ENCODE measurements around the gene PLCH1. TPM values are rescaled to one million over a fixed set of nuclear protein-coding genes. Genes with fewer than 3 reads are reported as not detected.

Gene PLCH1
- total and polyA plus RNA-seq, 2 experiments from 2014 or later = 2.6 to 5.8 TPM

- TF ChIP-seq EZH2phosphoT487 (IDR thresholded peaks at IDR 0.05; ENCODE audit: low read depth, severe bottlenecking, unreplicated experiment) (no peak), EZH2 (IDR thresholded peaks at IDR 0.05; ENCODE audit: borderline replicate concordance) (no peak), CTCF (IDR thresholded peaks at IDR 0.05; ENCODE audit: poor library complexity) (no peak)
- Histone ChIP-seq H3K4me3 (no peak overlapping the region), H3K79me2 (no peaks in the 10 kb centered on the region), H3K4me2 (no peak overlapping the region), H3K27ac (no peak overlapping the region), H3K27me3 (no peaks in the 10 kb centered on the region), H4K20me1 (ENCODE audit: insufficient read depth, poor library complexity, severe bottlenecking) (no peaks in the 10 kb centered on the region), H3K4me1 (ENCODE audit: insufficient read depth) (no peaks in the 10 kb centered on the region), H3K9me2 (replicated peaks; ENCODE audit: insufficient read depth) (no peaks in the 10 kb centered on the region), H3K36me3 (replicated peaks; ENCODE audit: insufficient read depth, low read depth) (no peaks in the 10 kb centered on the region), H2AFZ (no peak overlapping the region), H3K9me3 (ENCODE audit: low read depth) (no peaks in the 10 kb centered on the region)
- no peak for DNase-seq (ENCODE audit: low spot score)
- WGBS (ENCODE audit: low lambda C conversion rate, missing lambda C conversion rate) = 73% methylated on average over 1 of the region's 1 CpG
These were observed 21.3 kb upstream of the PLCH1 start for GRCh38 chr3:155766206-155766605.

GRCh38 chr3:155763870-155764463 lies 19.1 kb upstream of the PLCH1 start:
- no peak for DNase-seq (ENCODE audit: low spot score)
- H3K4me2 ChIP-seq = no peak overlapping the region
- no peak overlapping the region for H2AFZ ChIP-seq
- 95% methylated on average over 3 of the region's 3 CpGs for WGBS (ENCODE audit: low lambda C conversion rate, missing lambda C conversion rate)
- no peaks in the 10 kb centered on the region for H3K79me2 ChIP-seq
- TF ChIP-seq EZH2phosphoT487 (IDR thresholded peaks at IDR 0.05; ENCODE audit: low read depth, severe bottlenecking, unreplicated experiment) (no peak), EZH2 (IDR thresholded peaks at IDR 0.05; ENCODE audit: borderline replicate concordance) (no peak), CTCF (IDR thresholded peaks at IDR 0.05; ENCODE audit: poor library complexity) (no peak)
- H3K4me1 ChIP-seq (ENCODE audit: insufficient read depth) = no peaks in the 10 kb centered on the region
- no peaks in the 10 kb centered on the region for H4K20me1 ChIP-seq (ENCODE audit: insufficient read depth, poor library complexity, severe bottlenecking)
- H3K9me3 ChIP-seq (ENCODE audit: low read depth) = no peaks in the 10 kb centered on the region
- no peaks in the 10 kb centered on the region for H3K36me3 ChIP-seq (replicated peaks; ENCODE audit: insufficient read depth, low read depth)
- no peaks in the 10 kb centered on the region for H3K27me3 ChIP-seq
- H3K4me3 ChIP-seq = no peak overlapping the region
- no peak overlapping the region for H3K27ac ChIP-seq
- no peaks in the 10 kb centered on the region for H3K9me2 ChIP-seq (replicated peaks; ENCODE audit: insufficient read depth)

GRCh38 chr3:155760653-155761052 lies 15.8 kb upstream of the PLCH1 start:
- Histone ChIP-seq H3K36me3 (replicated peaks; ENCODE audit: insufficient read depth, low read depth) (no peaks in the 10 kb centered on the region), H3K4me3 (no peak overlapping the region), H3K4me1 (ENCODE audit: insufficient read depth) (no peaks in the 10 kb centered on the region), H3K9me2 (replicated peaks; ENCODE audit: insufficient read depth) (no peaks in the 10 kb centered on the region), H3K9me3 (ENCODE audit: low read depth) (no peaks in the 10 kb centered on the region), H3K79me2 (no peaks in the 10 kb centered on the region), H3K27ac (no peak overlapping the region), H2AFZ (no peak overlapping the region), H3K27me3 (no peaks in the 10 kb centered on the region), H4K20me1 (ENCODE audit: insufficient read depth, poor library complexity, severe bottlenecking) (no peaks in the 10 kb centered on the region), H3K4me2 (no peak overlapping the region)
- DNase-seq (ENCODE audit: low spot score) = no peak
- no peak for TF ChIP-seq EZH2phosphoT487 (IDR thresholded peaks at IDR 0.05; ENCODE audit: low read depth, severe bottlenecking, unreplicated experiment)
- TF ChIP-seq CTCF (IDR thresholded peaks at IDR 0.05; ENCODE audit: poor library complexity) = no peak
- no peak for TF ChIP-seq EZH2 (IDR thresholded peaks at IDR 0.05; ENCODE audit: borderline replicate concordance)
- WGBS (ENCODE audit: low lambda C conversion rate, missing lambda C conversion rate) = 90% methylated on average over 4 of the region's 4 CpGs

All from hepatocyte (in vitro differentiated cells).